IPS DF 19.7 (cell line): ENCODE results near the gene PLEKHM1.
A peak's percentile ranks its signal among the peaks of the same experiment; 100 is the strongest.

Experiments used
- DNase-seq: peaks from one replicate; pipeline ENCODE4 v3.0.0-alpha.2; 2013; ENCODE audit warnings: low read depth, low spot score

The PLEKHM1 gene

GRCh38 chr17:45427181-45427835 lies 63.2 kb downstream of the PLEKHM1 start:
- no peak for DNase-seq

- DNase-seq = no peak
These were observed 64.0 kb downstream of the PLEKHM1 start for GRCh38 chr17:45426561-45426960.

GRCh38 chr17:45425984-45426413 lies 64.5 kb downstream of the PLEKHM1 start:
- no peak for DNase-seq

GRCh38 chr17:45425125-45425983 lies 65.2 kb downstream of the PLEKHM1 start:
- peak; percentile 91 for DNase-seq

GRCh38 chr17:45424769-45425124 lies 65.8 kb downstream of the PLEKHM1 start:
- no peak for DNase-seq

- DNase-seq = no peak
These were observed 66.6 kb downstream of the PLEKHM1 start for GRCh38 chr17:45423975-45424335.

GRCh38 chr17:45423304-45423974 lies 67.1 kb downstream of the PLEKHM1 start:
- DNase-seq = no peak

GRCh38 chr17:45414990-45415881 lies 75.3 kb downstream of the PLEKHM1 start:
- no peak for DNase-seq

- DNase-seq = no peak
These were observed 77.0 kb downstream of the PLEKHM1 start for GRCh38 chr17:45413498-45413923.

- no peak for DNase-seq
These were observed 79.0 kb downstream of the PLEKHM1 start for GRCh38 chr17:45411348-45412105.

- no peak for DNase-seq
These were observed 80.1 kb downstream of the PLEKHM1 start for GRCh38 chr17:45410144-45411091.

GRCh38 chr17:45409659-45410076 lies 80.9 kb downstream of the PLEKHM1 start:
- no peak for DNase-seq

- DNase-seq = no peak
These were observed 81.7 kb downstream of the PLEKHM1 start for GRCh38 chr17:45408611-45409421.

GRCh38 chr17:45406107-45406506 lies 84.4 kb downstream of the PLEKHM1 start:
- no peak for DNase-seq

GRCh38 chr17:45405250-45406086 lies 85.1 kb downstream of the PLEKHM1 start:
- DNase-seq = peak; percentile 90

- DNase-seq = no peak
These were observed 85.7 kb downstream of the PLEKHM1 start for GRCh38 chr17:45404870-45405249.

GRCh38 chr17:45403906-45404490 lies 86.5 kb downstream of the PLEKHM1 start:
- DNase-seq = no peak
